Epithelial cell of esophagus (primary cell): Measurements from ENCODE around the gene CCDC78.

Experiments
- DNase-seq: peaks from one replicate; pipeline ENCODE4 v3.0.0; 2010; ENCODE audit warnings: low read depth
- H3K4me3 ChIP-seq: 2 replicates; pipeline ENCODE4 v1.5.1; 2011; ENCODE audit warnings: mild to moderate bottlenecking, low read length, control low read depth
- CTCF ChIP-seq: IDR thresholded peaks from 2 replicates; pipeline ENCODE4 v1.5.1; 2011; ENCODE audit warnings: low read depth, mild to moderate bottlenecking, low read length, control low read depth, inconsistent platforms; ENCODE audit not compliant: insufficient read depth; ENCODE audit errors: missing control alignments

Gene CCDC78

DNA sequence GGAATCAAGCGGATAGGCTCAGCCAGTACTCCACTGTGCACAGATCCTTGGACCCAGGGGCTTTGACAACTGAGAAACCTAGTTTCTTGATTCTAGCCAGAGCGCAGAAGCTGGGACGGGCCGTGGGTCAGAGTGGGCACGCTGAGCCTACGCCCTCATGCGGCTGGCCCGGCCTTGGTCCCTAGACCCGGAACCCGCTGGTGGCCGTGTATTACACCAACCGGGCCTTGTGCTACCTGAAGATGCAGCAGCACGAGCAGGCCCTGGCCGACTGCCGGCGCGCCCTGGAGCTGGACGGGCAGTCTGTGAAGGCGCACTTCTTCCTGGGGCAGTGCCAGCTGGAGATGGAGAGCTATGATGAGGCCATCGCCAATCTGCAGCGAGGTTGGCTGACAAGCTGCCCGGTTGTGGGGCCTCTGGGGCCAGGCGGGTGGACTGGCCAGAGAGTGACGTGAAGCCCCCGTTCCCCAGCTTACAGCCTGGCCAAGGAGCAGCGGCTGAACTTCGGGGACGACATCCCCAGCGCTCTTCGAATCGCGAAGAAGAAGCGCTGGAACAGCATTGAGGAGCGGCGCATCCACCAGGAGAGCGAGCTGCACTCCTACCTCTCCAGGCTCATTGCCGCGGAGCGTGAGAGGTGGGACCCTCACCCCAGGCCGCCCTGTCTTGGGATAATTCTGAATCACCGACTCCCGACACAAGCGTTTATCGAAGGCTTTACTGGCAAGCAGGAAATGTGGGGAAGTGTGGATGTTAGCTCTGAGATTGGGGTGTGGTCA, 45.1 kb downstream of the CCDC78 start:
- TF ChIP-seq CTCF: peak; percentile 3
- peak; percentile 56 for DNase-seq
- H3K4me3 ChIP-seq: peak overlapping the region; percentile 84

GRCh38 chr16:680625-680945, 45.7 kb downstream of the CCDC78 start:
- no peak for DNase-seq
- peak overlapping the region; percentile 84 for H3K4me3 ChIP-seq
- TF ChIP-seq CTCF: no peak

- H3K4me3 ChIP-seq: peak within 1 kb of the TSS; percentile 84
- DNase-seq: peak; percentile 89
- TF ChIP-seq CTCF: no peak
These were observed 46.2 kb downstream of the CCDC78 start, which contains the start of gene STUB1 for GRCh38 chr16:679814-680624. Gene STUB1 (plus strand): TSS chr16:680410. CDS start chr16:680526, 116 bp downstream.

GRCh38 chr16:678858-679813, 47.1 kb downstream of the CCDC78 start:
- peak; percentile 44 for DNase-seq
- H3K4me3 ChIP-seq: peak overlapping the region; percentile 45
- no peak for TF ChIP-seq CTCF

GRCh38 chr16:678209-678857, 47.9 kb downstream of the CCDC78 start:
- no peak for TF ChIP-seq CTCF
- DNase-seq: no peak
- H3K4me3 ChIP-seq: no peak overlapping the region
